HG03175 (cell line): Measurements from ENCODE around the gene GNAZ.

ENCODE experiments used
- ATAC-seq: cut with Tn5 transposase; IDR thresholded peaks from one replicate; pipeline ENCODE4 v1.9.1; 2021; ENCODE audit warnings: mild to moderate bottlenecking, moderate library complexity; ENCODE audit not compliant: unreplicated experiment

Gene GNAZ

DNA sequence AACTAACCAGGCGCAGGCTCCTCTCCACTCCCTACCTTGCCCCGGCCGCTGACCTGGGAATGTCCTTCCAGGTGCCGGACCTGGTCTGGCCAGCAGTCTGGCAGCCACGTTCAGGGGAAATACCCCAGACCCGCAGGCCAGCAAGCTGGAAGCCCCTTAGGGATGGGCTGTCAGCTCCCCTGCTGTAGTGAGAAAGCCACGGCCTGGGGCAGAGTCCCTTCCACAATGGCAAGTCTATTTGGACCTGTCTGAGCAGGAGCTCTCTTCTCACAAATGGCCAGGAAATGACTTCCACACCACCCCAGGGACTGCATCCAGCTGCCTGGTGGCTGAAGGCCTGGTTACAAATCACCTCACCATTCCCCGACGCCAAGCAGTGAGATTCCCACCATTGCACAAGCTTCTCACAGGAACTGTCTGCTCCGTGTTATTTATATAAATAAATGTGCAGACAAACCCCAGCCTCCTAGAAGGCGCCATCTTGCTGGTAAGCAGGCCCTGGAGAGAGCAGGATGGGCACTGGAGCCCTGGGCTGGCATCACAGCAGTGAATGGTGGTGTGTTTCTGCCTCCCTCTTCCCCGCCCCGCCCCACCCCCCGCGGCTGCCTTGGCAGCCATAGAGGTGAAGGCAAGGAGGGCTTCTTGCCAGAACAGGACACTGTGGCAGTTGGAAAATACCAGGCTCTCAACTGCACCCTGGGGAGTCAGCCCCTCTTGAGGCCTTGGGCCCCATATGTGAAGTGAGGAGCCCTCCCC is 47.8 kb downstream of the GNAZ start:
- no peak for ATAC-seq

DNA sequence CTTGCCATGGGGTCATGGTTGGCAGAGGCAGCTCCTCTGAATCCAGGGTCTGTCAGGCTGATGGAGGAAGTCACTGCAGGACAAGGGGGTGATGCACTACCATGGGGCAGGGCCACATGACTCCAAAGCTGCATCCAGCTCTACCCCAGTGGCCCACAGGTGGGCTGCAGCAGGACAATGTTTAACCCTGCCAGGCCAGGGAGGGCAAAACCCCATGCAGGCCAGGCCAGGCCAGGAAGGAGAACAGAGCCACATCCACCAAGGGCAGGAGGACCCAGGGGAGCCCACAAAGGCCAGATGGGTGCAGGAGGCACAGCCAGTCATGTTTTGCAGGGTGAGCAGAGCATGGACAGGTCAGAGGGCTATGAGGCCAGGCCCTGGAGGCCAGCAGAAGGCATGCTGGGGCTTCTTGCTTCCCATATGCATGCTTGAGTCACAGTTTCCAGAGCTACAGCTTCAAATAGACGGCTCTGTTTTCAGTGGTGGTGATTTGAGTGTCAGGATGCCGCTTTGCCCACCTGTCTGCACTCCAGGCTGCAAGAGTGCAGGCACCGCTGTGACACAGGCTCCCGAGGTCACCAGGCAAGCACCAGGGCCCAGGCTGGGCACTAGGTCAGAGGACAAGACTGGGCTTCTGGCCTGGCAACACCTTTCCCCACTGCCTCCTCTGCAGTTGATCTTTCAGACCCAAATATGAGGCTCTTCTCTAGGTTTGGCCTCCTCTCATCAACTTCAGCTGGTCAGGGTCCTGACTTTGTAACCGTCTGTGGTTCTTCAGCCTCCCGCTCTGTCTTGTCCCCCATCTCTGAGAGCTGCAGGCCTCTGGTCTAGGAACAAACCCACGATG is 48.6 kb downstream of the GNAZ start:
- no peak for ATAC-seq

DNA sequence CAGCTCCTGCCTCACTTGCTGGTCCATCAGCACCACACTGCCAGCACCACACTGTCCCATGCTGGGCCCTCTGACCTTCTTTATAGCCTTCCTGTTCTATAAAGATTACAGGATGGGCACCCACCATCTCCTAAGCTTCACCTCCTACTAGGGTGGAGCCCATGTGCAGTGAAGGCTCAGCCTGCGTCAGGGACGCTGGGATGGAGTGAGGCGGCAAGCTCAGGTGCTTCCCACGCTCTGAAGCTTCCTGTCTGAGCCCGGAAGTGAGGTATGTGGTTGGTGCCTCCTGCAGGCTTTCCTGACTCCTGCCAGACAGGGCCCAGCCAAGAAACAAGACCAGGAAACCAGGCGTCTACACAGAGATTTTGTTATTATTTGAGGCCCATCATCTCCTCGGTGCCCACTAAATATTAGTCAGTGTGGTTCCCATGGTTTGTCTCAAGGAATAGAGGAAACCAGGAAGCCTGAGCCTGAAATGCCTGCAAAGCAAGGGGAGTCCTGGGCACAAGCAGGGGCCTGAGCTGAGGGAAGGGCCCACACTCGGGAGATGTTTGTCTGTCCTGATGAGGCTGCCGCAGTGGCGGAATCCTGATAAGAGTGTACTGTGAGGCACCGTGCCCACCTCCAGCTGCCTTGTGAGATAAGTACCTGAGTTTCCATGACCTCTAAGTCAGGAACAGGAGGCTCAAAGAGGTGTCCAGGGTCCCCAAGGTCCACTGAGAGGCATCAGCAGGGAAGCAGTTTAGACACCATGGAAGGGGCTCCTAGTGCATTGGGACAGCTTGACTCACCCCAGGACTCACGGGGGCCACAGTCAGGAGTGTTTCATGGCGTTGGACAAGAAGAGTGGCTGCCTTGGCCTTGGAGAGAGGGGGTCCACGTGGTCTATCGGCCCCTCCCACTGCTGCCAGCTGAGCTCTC is 49.4 kb downstream of the GNAZ start:
- ATAC-seq: no peak

DNA sequence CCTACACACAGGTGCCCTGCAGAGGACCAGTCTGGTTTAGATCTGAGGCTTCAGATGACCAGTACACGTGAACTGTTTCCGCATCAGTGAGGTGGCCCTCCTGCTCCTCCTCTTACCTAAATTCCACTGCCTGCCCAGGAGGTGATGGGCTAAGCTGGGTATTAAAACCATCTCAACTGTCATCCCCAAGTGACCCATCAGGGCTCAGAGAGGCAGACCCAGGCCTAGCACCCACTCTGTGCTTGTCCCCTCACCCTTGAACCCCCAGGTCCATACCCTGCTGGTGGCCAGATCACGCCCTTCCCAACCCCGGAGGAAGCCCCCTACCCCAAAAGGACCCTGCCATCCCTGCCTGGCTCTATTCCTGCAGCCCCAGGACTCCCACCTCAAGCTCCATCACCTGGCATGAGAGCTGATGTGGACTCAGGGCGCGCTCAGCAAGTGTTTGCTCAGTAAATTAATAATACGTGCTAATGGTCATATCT is 50.1 kb downstream of the GNAZ start:
- ATAC-seq: no peak

DNA sequence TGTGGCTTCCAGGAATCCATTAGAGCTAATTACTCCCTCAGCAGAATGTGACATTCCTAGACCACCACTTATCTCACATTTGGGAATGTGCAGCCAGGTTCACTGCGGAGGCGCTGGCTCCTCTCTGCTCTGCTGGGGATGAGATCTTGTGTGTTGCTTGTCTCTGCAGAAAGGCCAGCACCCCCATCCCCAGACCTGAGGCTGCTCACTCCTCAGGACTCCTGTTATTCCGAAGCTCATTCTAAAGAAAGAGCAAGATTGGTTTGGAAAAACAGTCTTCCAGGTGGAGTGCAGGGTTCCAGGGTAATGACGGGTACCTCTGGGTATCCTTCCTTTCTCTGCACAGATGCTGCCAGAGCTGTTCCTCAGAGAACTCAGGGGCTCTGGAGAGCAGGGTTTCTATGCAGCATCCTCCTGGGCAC is 50.7 kb downstream of the GNAZ start:
- ATAC-seq: no peak

DNA sequence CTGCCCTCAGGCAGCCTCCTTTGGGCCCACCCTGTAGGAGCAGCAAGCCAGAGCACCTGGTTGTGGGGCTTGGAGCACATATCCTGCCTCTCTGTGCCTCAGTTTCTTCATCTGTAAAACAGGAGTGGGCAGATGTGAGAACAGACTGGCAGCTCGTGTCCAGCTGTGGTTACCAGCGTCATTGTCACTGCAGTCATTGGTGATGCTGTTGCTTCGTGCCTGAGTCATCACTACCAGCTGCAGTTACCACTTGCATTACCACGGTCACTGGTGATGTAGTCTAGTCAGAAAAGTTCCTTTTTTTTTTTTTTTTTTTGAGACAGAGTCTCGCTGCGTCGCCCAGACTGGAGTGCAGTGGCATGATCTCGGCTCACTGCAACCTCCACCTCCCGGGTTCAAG is 51.1 kb downstream of the GNAZ start:
- no peak for ATAC-seq

DNA sequence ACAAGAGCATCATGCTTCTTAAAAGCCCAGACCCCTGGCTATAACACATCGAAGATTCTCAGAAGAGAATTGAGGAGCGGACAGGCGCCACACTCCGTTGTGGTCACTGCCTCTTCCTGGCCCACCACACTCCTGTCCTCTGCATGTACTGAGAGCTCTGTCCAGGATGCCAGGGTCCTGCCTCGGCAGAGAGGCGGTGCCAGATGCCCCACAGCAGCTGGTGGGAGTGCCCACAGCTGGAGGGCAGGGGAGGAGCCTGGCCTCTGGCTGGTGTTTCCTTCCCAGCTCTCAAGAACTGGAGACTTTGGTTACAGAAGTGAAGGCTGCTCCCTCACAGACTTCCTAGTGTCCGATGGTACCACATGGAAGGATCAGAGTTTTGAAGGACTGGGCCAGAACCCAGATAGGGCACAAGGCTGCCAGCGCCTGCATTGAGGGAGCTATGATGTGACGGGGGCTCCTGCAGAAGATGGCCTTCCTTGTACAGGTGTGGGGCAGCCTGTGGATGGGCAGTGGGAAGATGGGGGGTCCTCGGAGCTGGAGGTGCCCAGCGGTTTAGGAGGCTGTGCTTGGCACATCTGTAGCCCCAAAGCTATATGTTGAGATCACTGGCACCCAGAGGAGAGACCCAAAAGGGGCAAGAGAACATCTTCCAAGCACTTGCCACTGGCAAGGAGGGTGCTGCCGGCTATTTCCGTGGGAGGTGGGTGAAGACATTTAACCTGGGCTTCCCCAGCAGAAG is 52.1 kb downstream of the GNAZ start:
- no peak for ATAC-seq

DNA sequence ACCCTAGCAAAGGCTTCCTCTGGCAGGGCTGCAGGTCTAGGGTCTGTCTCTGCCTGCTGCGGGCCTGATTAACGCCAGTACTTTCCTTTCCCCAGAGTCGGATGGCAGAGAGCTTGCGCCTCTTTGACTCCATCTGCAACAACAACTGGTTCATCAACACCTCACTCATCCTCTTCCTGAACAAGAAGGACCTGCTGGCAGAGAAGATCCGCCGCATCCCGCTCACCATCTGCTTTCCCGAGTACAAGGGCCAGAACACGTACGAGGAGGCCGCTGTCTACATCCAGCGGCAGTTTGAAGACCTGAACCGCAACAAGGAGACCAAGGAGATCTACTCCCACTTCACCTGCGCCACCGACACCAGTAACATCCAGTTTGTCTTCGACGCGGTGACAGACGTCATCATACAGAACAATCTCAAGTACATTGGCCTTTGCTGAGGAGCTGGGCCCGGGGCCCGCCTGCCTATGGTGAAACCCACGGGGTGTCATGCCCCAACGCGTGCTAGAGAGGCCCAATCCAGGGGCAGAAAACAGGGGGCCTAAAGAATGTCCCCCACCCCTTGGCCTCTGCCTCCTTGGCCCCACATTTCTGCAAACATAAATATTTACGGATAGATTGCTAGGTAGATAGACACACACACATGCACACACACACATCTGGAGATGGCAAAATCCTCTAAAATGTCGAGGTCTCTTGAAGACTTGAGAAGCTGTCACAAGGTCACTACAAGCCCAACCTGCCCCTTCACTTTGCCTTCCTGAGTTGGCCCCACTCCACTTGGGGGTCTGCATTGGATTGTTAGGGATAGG is 52.9 kb downstream of the GNAZ start:
- ATAC-seq: no peak

DNA sequence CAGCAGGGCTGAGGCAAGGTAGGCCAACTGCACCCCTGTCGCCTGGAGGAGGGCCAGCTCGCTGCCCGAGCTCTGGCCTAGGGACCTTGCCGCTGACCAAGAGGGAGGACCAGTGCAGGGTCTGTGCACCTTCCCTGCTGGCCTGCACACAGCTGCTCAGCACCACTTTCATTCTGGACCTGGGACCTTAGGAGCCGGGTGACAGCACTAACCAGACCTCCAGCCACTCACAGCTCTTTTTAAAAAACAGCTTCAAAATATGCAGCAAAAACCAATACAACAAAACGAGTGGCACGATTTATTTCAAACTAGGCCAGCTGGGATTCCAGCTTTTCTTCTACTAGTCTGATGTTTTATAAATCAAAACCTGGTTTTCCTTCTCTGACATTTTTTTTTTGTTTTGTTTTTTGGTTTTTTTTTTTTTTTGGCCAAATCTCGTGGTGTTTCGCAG is 53.5 kb downstream of the GNAZ start:
- no peak for ATAC-seq

DNA sequence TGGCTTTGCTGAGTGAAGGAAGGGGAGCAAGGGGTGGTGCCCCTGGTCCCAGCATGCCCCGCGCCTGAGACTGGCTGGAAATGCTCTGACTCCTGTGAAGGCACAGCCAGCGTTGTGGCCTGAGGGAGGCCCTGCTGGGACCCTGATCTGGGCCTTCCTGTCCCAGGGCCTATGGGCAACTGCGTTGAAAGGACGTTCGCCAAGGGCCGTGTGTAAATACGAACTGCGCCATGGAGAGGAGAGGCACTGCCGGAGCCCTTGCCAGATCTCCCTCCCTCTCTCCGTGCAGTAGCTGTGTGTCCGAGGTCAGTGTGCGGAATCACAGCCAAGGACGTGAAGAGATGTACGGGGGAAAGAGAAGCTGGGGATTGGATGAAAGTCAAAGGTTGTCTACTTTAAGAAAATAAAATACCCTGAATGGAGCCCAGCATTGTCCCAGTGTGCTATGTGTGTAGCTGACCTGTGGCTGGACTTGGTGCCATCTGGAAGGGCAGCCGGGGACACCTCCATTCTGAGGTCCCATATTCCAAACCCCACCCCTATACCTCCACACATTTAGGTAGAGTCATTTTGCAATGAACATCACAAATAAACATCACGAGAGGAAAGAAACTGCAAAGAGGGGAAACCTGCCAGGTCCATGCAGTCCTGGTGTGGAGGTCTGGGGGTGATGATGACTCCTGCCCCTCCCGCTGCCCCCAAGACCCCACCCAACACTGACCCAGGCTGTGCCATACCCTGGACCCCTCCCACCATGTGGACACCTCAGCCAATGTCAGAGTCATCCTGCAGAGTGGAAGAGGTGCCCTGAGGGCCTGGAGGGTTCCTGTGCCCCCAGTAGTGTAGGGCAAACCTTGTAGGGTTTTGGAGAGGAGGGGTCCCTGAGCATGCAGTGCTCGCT is 54.5 kb downstream of the GNAZ start:
- ATAC-seq: no peak

DNA sequence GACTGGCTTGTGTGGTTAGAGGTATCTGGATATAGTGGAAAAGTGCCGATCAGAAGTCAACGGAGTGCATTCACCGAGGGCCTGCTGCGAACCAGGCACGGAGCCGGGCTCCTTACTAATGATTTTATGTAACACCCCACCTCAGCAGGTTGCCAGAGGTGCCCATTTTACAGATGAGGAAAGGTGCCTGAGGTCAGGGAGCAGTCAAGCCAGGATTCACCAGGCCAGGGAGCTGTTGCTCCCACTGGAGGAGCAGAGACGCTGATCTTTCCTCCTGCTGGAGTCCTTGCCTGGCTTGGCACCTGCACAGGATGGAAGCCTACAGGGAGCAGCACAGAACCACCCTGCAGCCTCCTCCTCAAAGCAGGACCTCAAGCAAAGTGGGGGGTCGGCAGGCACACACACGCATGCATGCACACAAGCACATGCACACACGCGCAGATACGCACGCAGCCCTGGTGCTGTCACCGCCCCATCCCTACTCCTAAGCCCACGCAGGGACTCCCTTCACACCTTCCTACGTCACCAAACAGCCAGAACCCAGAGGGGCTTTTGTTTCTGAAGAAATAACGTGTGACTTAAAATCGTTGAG is 55.3 kb downstream of the GNAZ start:
- no peak for ATAC-seq

DNA sequence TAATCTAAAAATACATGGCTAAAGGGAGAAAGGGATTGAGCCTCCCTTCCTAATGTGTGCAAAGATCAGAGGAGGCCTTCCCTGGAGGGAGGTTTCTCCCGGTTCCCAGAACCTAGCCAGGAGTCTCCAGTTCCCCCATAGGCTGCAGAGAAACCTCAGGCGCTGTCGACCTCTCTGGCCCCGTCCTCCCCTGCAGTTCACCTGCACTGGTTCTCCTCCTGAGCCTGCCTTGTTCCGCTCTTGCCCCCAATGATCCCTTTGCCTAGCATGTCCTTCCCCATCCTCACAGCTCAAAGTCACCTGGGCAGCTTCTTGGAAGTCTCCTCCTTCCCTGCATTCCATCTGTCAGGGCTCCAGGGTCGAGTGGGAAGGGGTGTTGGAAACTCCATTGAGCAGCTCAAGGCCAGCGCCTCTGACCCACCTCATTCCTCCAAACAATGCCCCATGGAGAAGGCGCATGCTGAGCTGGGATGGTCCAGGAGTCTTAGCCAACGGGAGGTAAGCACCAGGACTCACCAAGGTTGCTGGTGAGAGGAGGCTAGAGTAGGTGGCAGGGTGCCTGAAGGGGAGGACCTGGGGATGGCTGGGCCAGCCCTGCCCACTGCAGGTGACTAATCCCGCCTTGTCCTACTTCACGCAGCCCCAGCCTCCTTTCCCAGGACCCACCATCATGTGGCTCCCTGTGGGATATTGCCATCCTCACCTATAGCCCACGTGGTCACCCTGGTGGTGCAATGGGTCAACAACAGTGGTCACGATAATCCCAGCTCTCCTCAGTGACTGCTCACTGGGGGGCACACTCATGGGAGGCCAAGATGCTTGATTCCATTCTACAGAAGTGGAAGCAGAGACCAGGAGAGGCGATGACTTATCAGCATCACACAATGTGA is 56.1 kb downstream of the GNAZ start:
- ATAC-seq: no peak

DNA sequence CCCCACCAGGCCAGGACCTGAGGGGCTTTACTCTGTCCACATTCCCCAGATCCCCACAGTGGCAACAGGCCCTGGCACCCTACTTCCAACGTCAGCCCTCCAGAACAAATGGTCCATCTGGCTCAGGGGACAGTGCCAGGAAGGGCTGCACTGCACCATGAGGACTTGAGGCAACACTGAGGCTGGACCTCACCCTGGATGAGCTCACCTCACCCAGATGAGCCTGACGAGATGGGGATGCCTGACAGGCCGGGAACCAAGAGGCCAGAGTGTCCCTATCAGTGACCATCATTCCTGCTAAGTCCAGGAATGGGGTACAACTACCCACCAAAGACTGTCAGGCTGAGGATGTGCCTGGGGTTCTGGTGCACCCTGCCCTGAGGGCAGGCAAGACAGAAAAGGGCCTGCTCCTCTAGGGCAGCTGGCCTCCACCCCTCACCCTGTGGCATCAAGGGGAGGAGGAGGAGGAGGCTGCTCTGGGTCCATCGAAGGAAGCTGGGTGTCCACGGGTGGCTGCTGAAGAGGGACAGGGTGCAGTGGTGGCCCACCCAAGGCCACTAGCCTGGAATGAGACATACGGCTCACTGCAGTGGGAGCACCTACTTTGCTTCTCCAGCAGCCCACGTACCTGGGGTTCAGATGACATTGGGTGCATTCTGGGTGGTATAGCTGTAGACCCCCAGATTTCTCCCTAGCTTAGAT is 56.9 kb downstream of the GNAZ start:
- no peak for ATAC-seq

DNA sequence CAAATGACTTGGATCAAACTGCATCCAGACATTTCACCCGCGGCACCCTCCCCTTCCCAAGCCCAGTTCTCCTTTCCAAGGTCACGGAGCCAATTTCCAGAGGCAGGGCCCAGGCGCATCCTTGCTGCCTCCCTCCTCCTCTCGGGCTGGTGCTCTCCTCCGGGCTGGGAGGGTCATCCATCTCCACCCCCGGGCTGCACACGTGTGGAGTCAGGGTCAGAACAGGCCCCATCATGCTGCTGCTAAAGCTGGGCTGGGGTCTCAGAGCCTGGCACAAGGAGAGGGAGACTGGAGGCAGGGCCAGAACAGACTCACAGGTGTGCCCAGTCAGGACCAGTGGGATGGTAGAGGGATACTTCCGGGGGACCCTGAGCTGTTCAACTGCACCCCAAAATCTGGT is 57.5 kb downstream of the GNAZ start:
- ATAC-seq: no peak

DNA sequence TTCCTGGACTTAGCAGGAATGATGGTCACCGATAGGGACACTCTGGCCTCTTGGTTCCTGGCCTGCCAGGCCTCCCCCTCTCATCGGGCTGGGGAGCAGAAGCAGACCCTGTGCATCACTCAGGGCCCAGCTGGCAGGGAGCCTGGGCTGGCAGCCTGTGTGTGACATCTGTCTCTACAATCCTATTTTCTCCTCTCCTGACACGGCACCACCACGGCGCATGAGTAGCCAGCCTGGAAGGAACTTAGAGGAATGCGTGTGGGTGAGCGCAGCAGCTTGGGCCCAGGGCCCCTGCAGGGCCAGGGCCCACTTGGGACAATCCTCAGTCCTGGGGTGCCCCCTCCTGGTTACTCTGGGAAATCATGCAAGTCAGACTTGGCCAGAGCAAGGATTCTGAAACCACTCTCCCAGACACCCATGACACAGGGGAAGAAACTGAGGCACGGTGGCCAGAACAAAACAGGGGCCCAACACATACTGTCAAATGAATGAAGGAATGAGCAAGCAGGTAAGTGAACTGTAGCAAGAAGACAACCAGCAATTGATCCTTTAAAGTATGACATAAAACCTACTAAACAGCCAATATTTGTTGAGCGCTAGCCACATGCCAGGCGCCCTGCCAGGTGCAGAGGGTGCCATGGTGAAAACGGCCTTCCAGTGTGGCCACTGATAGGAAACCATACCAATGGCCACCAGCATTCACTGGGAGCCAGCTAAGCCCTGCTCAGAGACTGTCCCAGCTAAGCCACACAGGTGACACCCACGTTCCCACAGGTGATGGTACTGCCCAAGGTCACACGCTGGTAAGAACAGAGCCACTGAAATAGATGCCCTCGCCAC is 58.2 kb downstream of the GNAZ start:
- ATAC-seq: no peak

DNA sequence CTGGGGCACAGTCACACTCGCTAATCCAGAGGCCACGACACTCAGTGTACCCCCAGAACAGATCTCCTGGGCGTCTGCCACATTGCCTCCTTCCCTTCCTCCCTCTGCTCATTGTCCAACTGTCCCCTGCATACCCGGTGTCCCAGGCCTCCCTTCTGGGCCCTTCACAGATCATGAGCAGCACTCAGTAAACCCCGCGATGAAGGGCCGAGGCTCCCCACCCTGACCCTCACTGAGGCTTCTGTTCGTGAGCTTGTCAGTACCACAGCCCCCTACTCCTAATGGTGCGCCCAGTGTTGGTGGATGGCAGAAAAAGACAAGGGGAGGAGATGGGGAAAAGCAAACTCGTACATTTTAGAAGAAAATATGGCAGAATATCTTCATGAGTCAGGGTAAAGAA is 58.8 kb downstream of the GNAZ start:
- ATAC-seq: no peak
